Breast epithelium (tissue), 4 donors: ENCODE measurements around the gene PSMD8. TPM values are rescaled to one million over a fixed set of nuclear protein-coding genes. Genes with fewer than 3 reads are reported as not detected.
A peak's percentile ranks its signal among the peaks of the same experiment; 100 is the strongest.

Experiments
- DNase-seq, 2 donors: peaks; one replicate each; pipeline ENCODE4 v3.0.0-alpha.2; 2019; ENCODE audit warnings: low spot score in 2 of 2
- H3K27ac ChIP-seq, 2 donors: fragments of 200-600 bp; sonication (generic) in 1 of 2; one replicate each; pipeline ENCODE4 v1.5.1; 2016 to 2019; ENCODE audit warnings: mild to moderate bottlenecking in 1 of 2
- H3K27me3 ChIP-seq, 2 donors: fragments of 200-600 bp; sonication (generic) in 1 of 2; one replicate each; pipeline versions ENCODE4 v1.5.1 to v1.6.0; 2017 to 2019; ENCODE audit warnings: control low read depth in 1 of 2, mild to moderate bottlenecking in 1 of 2
- H3K36me3 ChIP-seq: fragments of 200-600 bp; one replicate; pipeline ENCODE4 v1.5.1; 2019
- H3K4me1 ChIP-seq, 2 donors: fragments of 200-600 bp; sonication (generic); one replicate each; pipeline ENCODE4 v1.5.1; 2016 to 2019; ENCODE audit warnings: control low read depth in 1 of 2
- H3K4me3 ChIP-seq, 3 donors: fragments of 200-600 bp; sonication (generic); 1 replicate in 2 of 3; 2 replicates in 1 of 3; pipeline ENCODE4 v1.5.1; 2016 to 2019; ENCODE audit warnings: mild to moderate bottlenecking in 3 of 3, moderate library complexity in 2 of 3
- H3K9me3 ChIP-seq, 2 donors: fragments of 200-600 bp; sonication (generic) in 1 of 2; one replicate each; pipeline ENCODE4 v1.5.1; 2016 to 2019; ENCODE audit warnings: control low read depth in 1 of 2
- POLR2A ChIP-seq: fragments of 450-650 bp; IDR thresholded peaks from one replicate; pipeline ENCODE4 v1.6.1; 2016; ENCODE audit warnings: antibody characterized with exemption, mild to moderate bottlenecking, moderate library complexity
- POLR2AphosphoS5 ChIP-seq, 3 donors: sonication (generic); formaldehyde crosslinking; IDR thresholded peaks; one replicate each; pipeline ENCODE4 v1.6.1; 2017; ENCODE audit warnings: antibody characterized with exemption in 3 of 3
- intact Hi-C: fragments of 100-400 bp; cut with DNase I; formaldehyde crosslinking; loops from one replicate; pipeline ENCODE4 v1.15.1; 2023; ENCODE audit warnings: low total_unique reads
- total RNA-seq, 3 donors: library from RNA; depleted of rRNA; stranded (reverse); fragments of >200 nt; gene quantifications; one replicate each; pipeline ENCODE4 v1.1.0, GENCODE V29; 2016
- TF ChIP-seq, protein P1 (sequence below), 3 donors: fragments of 450-650 bp; IDR thresholded peaks; one replicate each; pipeline ENCODE4 v1.5.1; 2016 to 2017; ENCODE audit warnings: antibody characterized with exemption in 3 of 3, mild to moderate bottlenecking in 3 of 3, moderate library complexity in 3 of 3

The PSMD8 gene
- total RNA-seq, 3 donors from 2014 or later: 203 to 598 (median 218) TPM

DNA sequence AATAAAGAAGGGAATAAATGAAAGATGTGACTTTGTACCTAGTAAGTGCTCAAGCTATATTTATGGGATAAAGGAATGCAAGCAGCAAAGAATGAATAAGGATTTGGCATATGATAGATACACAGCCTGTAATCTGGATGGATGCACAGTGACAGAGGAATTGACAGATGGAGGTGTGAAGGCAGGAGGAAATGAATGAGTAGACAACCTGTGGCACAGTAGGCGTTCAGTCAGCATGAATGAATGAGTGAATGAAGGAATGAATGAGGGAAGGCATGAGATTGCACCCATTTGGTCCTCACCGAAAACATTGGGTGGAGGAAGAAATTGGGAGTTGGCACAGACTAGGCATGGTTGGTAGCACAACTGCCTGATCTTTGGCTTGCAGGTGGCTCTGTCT lies 4.8 kb upstream of the PSMD8 start:
- H3K4me3 ChIP-seq: no peak overlapping the region
- no peak overlapping the region for H3K27ac ChIP-seq
- H3K9me3 ChIP-seq: no peaks in the 10 kb centered on the region
- TF ChIP-seq POLR2AphosphoS5 (IDR thresholded peaks at IDR 0.05): no peak
- no peak for TF ChIP-seq POLR2A
- TF ChIP-seq, protein P1, sequence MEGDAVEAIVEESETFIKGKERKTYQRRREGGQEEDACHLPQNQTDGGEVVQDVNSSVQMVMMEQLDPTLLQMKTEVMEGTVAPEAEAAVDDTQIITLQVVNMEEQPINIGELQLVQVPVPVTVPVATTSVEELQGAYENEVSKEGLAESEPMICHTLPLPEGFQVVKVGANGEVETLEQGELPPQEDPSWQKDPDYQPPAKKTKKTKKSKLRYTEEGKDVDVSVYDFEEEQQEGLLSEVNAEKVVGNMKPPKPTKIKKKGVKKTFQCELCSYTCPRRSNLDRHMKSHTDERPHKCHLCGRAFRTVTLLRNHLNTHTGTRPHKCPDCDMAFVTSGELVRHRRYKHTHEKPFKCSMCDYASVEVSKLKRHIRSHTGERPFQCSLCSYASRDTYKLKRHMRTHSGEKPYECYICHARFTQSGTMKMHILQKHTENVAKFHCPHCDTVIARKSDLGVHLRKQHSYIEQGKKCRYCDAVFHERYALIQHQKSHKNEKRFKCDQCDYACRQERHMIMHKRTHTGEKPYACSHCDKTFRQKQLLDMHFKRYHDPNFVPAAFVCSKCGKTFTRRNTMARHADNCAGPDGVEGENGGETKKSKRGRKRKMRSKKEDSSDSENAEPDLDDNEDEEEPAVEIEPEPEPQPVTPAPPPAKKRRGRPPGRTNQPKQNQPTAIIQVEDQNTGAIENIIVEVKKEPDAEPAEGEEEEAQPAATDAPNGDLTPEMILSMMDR (IDR thresholded peaks at IDR 0.05): no peak
- no peaks in the 10 kb centered on the region for H3K4me1 ChIP-seq
- no peak for DNase-seq
- no peaks in the 10 kb centered on the region for H3K36me3 ChIP-seq
- no peaks in the 10 kb centered on the region for H3K27me3 ChIP-seq
- intact Hi-C loops: no loop called here

DNA sequence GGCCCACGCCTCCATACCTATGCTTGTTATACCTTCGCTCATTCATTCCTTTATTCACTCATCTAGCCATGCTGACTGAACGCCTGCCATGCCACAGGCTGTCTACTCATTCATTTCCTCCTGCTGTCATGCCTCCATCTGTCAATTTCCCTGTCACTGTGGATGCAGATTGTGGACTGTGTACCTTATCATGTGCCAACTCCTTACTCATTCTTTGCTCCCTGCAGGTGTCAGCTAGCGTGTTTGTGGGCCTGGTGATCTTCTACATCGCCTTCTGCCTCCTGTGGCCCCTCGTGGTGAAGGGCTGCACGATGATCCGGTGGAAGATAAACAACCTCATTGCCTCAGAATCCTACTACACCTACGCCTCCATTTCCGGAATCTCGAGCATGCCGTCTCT lies 4.1 kb upstream of the PSMD8 start:
- TF ChIP-seq POLR2A (no peak), POLR2AphosphoS5 (IDR thresholded peaks at IDR 0.05) (no peak)
- TF ChIP-seq, protein P1 (IDR thresholded peaks at IDR 0.05): no peak
- Histone ChIP-seq H3K36me3 (no peaks in the 10 kb centered on the region), H3K27ac (no peak overlapping the region), H3K9me3 (no peaks in the 10 kb centered on the region), H3K4me3 (no peak overlapping the region), H3K4me1 (peaks cover 0 to 1% of the 10 kb centered on the region in 2 donors), H3K27me3 (no peaks in the 10 kb centered on the region)
- intact Hi-C loops: no loop called here
- no peak for DNase-seq

DNA sequence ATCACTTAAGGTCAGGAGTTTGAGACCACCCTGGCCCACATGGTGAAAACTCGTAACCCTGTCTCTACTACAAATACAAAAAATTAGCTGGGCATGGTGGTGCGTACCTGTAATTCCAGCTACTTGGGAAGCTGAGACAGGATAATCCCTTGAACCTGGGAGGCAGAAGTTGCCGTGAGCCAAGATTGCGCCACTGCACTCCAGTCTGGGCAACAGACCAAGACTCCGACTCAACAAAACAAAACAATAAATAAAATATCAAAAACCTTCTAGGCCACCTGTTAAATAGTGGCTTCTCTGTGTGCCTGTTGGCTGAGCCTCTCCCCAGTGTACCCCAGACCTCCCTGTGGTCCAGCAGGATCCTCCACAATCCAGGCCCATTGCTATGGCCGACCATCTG lies 3.3 kb upstream of the PSMD8 start:
- Histone ChIP-seq H3K27ac (no peak overlapping the region), H3K4me1 (peaks cover 5 to 9% of the 10 kb centered on the region in 2 donors), H3K27me3 (no peaks in the 10 kb centered on the region), H3K36me3 (no peaks in the 10 kb centered on the region), H3K9me3 (no peaks in the 10 kb centered on the region), H3K4me3 (no peak overlapping the region)
- no peak for DNase-seq
- intact Hi-C loops: no loop called here
- TF ChIP-seq, protein P1 (IDR thresholded peaks at IDR 0.05): no peak
- TF ChIP-seq POLR2AphosphoS5 (IDR thresholded peaks at IDR 0.05): no peak
- TF ChIP-seq POLR2A: no peak

DNA sequence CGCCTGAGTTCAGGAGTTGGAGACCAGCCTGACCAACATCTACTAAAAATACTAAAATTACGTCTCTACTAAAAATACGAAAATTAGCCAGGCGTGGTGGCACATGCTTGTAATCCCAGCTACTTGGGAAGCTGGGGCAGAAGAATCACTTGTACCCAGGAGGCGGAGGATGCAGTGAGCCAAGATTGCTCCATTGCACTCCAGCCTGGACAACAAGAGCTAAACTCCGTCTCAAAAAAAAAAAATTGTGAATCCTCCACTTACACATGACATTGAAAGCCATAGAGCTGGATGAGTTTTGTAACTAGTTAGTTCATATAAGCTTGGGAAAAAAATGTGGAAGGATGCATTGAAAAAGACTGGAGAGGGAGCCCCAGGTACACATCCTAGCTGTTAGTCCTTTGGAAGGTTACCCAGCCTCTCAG lies 452 bp upstream of the PSMD8 start:
- intact Hi-C loops: no loop called here
- Histone ChIP-seq H3K9me3 (no peaks in the 10 kb centered on the region), H3K4me3 (peak overlapping the region; percentile 75 to 90 (median 87)), H3K27me3 (no peaks in the 10 kb centered on the region), H3K4me1 (peaks cover 7 to 12% of the 10 kb centered on the region in 2 donors), H3K27ac (peak overlapping the region; percentile 92), H3K36me3 (no peaks in the 10 kb centered on the region)
- TF ChIP-seq POLR2A: no peak
- TF ChIP-seq POLR2AphosphoS5 (IDR thresholded peaks at IDR 0.05): no peak
- TF ChIP-seq, protein P1 (IDR thresholded peaks at IDR 0.05): no peak
- no peak for DNase-seq

DNA sequence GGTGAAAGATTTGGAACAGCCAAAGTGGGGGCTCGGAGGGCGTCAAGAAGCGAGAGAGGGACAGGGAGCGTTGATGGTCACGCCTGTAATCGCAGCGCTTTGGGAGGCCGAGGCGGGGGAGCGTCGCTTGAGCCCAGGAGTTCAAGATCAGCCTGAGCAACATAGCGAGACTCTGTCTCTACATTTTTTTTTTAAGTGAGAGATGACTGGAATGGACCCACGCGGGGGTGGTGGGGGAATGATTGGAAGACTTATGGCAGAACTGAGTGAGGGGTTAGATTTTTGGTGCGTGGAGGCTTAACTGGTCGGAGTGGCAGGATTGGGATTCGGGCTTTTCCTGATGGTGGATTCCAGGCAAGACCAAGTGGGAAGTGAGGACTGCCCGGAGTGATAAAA lies 725 bp downstream of the PSMD8 start:
- Histone ChIP-seq H3K27me3 (no peaks in the 10 kb centered on the region), H3K4me3 (peak overlapping the region; percentile 75 to 90 (median 87)), H3K27ac (peak overlapping the region; percentile 92), H3K36me3 (no peaks in the 10 kb centered on the region), H3K9me3 (no peaks in the 10 kb centered on the region), H3K4me1 (peaks cover 7 to 12% of the 10 kb centered on the region in 2 donors)
- intact Hi-C loops: no loop called here
- no peak for DNase-seq
- TF ChIP-seq, protein P1 (IDR thresholded peaks at IDR 0.05): no peak
- TF ChIP-seq POLR2AphosphoS5 (IDR thresholded peaks at IDR 0.05) (no peak), POLR2A (no peak)
